ENCODE measurements around the gene ZBTB21.

The ZBTB21 gene

GRCh38 chr21:42032968-42033367 lies 22.8 kb upstream of the ZBTB21 start:
- Mint-ChIP-seq H3K4me3 (no peak overlapping the region), H3K27ac (no peak overlapping the region), H3K27me3 (ENCODE audit: low read depth) (peaks cover 8% of the 10 kb centered on the region), H3K9me3 (no peaks in the 10 kb centered on the region), H3K36me3 (ENCODE audit: low read depth) (no peaks in the 10 kb centered on the region), H3K4me1 (ENCODE audit: low read depth) (no peaks in the 10 kb centered on the region)
- DNase-seq (ENCODE audit: low spot score): no peak

GRCh38 chr21:42032266-42032665 lies 22.1 kb upstream of the ZBTB21 start:
- Mint-ChIP-seq H3K36me3 (ENCODE audit: low read depth) (no peaks in the 10 kb centered on the region), H3K27me3 (ENCODE audit: low read depth) (peaks cover 8% of the 10 kb centered on the region), H3K4me1 (ENCODE audit: low read depth) (no peaks in the 10 kb centered on the region), H3K9me3 (no peaks in the 10 kb centered on the region), H3K4me3 (no peak overlapping the region), H3K27ac (no peak overlapping the region)
- no peak for DNase-seq (ENCODE audit: low spot score)

GRCh38 chr21:42031816-42032215 lies 21.7 kb upstream of the ZBTB21 start:
- H3K4me3 Mint-ChIP-seq: no peak overlapping the region
- no peaks in the 10 kb centered on the region for H3K9me3 Mint-ChIP-seq
- H3K27ac Mint-ChIP-seq: no peak overlapping the region
- no peaks in the 10 kb centered on the region for H3K4me1 Mint-ChIP-seq (ENCODE audit: low read depth)
- no peaks in the 10 kb centered on the region for H3K36me3 Mint-ChIP-seq (ENCODE audit: low read depth)
- peaks cover 8% of the 10 kb centered on the region for H3K27me3 Mint-ChIP-seq (ENCODE audit: low read depth)
- no peak for DNase-seq (ENCODE audit: low spot score)

GRCh38 chr21:42031241-42031640 lies 21.1 kb upstream of the ZBTB21 start:
- Mint-ChIP-seq H3K27me3 (ENCODE audit: low read depth) (peaks cover 8% of the 10 kb centered on the region), H3K4me1 (ENCODE audit: low read depth) (no peaks in the 10 kb centered on the region), H3K27ac (no peak overlapping the region), H3K36me3 (ENCODE audit: low read depth) (no peaks in the 10 kb centered on the region), H3K4me3 (no peak overlapping the region), H3K9me3 (no peaks in the 10 kb centered on the region)
- DNase-seq (ENCODE audit: low spot score): no peak

GRCh38 chr21:42030311-42030710 lies 20.2 kb upstream of the ZBTB21 start:
- Mint-ChIP-seq H3K27ac (no peak overlapping the region), H3K9me3 (no peaks in the 10 kb centered on the region), H3K4me3 (no peak overlapping the region), H3K4me1 (ENCODE audit: low read depth) (no peaks in the 10 kb centered on the region), H3K27me3 (ENCODE audit: low read depth) (peaks cover 8% of the 10 kb centered on the region), H3K36me3 (ENCODE audit: low read depth) (no peaks in the 10 kb centered on the region)
- no peak for DNase-seq (ENCODE audit: low spot score)

GRCh38 chr21:42028766-42029425 lies 18.7 kb upstream of the ZBTB21 start:
- no peak overlapping the region for H3K27ac Mint-ChIP-seq
- DNase-seq (ENCODE audit: low spot score): no peak
- H3K36me3 Mint-ChIP-seq (ENCODE audit: low read depth): no peaks in the 10 kb centered on the region
- H3K9me3 Mint-ChIP-seq: no peaks in the 10 kb centered on the region
- peaks cover 8% of the 10 kb centered on the region for H3K27me3 Mint-ChIP-seq (ENCODE audit: low read depth)
- no peaks in the 10 kb centered on the region for H3K4me1 Mint-ChIP-seq (ENCODE audit: low read depth)
- H3K4me3 Mint-ChIP-seq: no peak overlapping the region

- no peak for DNase-seq (ENCODE audit: low spot score)
- H3K4me3 Mint-ChIP-seq: no peak overlapping the region
- H3K9me3 Mint-ChIP-seq: no peaks in the 10 kb centered on the region
- H3K36me3 Mint-ChIP-seq (ENCODE audit: low read depth): no peaks in the 10 kb centered on the region
- H3K4me1 Mint-ChIP-seq (ENCODE audit: low read depth): no peaks in the 10 kb centered on the region
- peaks cover 8% of the 10 kb centered on the region for H3K27me3 Mint-ChIP-seq (ENCODE audit: low read depth)
- H3K27ac Mint-ChIP-seq: no peak overlapping the region
Measured at GRCh38 chr21:42027822-42028765, 17.9 kb upstream of the ZBTB21 start.

GRCh38 chr21:42027085-42027821 lies 17.1 kb upstream of the ZBTB21 start:
- no peaks in the 10 kb centered on the region for H3K36me3 Mint-ChIP-seq (ENCODE audit: low read depth)
- H3K27me3 Mint-ChIP-seq (ENCODE audit: low read depth): peaks cover 8% of the 10 kb centered on the region
- no peak overlapping the region for H3K27ac Mint-ChIP-seq
- H3K4me3 Mint-ChIP-seq: no peak overlapping the region
- no peaks in the 10 kb centered on the region for H3K4me1 Mint-ChIP-seq (ENCODE audit: low read depth)
- H3K9me3 Mint-ChIP-seq: no peaks in the 10 kb centered on the region
- DNase-seq (ENCODE audit: low spot score): no peak

GRCh38 chr21:42026082-42026435 lies 15.9 kb upstream of the ZBTB21 start:
- Mint-ChIP-seq H3K4me3 (no peak overlapping the region), H3K9me3 (no peaks in the 10 kb centered on the region), H3K36me3 (ENCODE audit: low read depth) (no peaks in the 10 kb centered on the region), H3K4me1 (ENCODE audit: low read depth) (no peaks in the 10 kb centered on the region), H3K27me3 (ENCODE audit: low read depth) (peaks cover 4% of the 10 kb centered on the region), H3K27ac (no peak overlapping the region)
- no peak for DNase-seq (ENCODE audit: low spot score)

GRCh38 chr21:42025376-42026081 lies 15.4 kb upstream of the ZBTB21 start:
- no peaks in the 10 kb centered on the region for H3K27me3 Mint-ChIP-seq (ENCODE audit: low read depth)

GRCh38 chr21:42022906-42023305 lies 12.7 kb upstream of the ZBTB21 start:
- H3K27me3 Mint-ChIP-seq (ENCODE audit: low read depth): peaks cover 3% of the 10 kb centered on the region

More at GRCh38 chr21:42025376-42026081, 15.4 kb upstream of the ZBTB21 start:
- no peak for DNase-seq (ENCODE audit: low spot score)
- no peaks in the 10 kb centered on the region for H3K9me3 Mint-ChIP-seq
- no peaks in the 10 kb centered on the region for H3K4me1 Mint-ChIP-seq (ENCODE audit: low read depth)
- no peaks in the 10 kb centered on the region for H3K36me3 Mint-ChIP-seq (ENCODE audit: low read depth)
- no peak overlapping the region for H3K4me3 Mint-ChIP-seq
- no peak overlapping the region for H3K27ac Mint-ChIP-seq

GRCh38 chr21:42022091-42022430 lies 11.9 kb upstream of the ZBTB21 start:
- Mint-ChIP-seq H3K4me3 (no peak overlapping the region), H3K27ac (no peak overlapping the region), H3K9me3 (no peaks in the 10 kb centered on the region), H3K4me1 (ENCODE audit: low read depth) (no peaks in the 10 kb centered on the region), H3K27me3 (ENCODE audit: low read depth) (peaks cover 3% of the 10 kb centered on the region), H3K36me3 (ENCODE audit: low read depth) (no peaks in the 10 kb centered on the region)
- no peak for DNase-seq (ENCODE audit: low spot score)

More at GRCh38 chr21:42022906-42023305, 12.7 kb upstream of the ZBTB21 start:
- Mint-ChIP-seq H3K4me1 (ENCODE audit: low read depth) (no peaks in the 10 kb centered on the region), H3K4me3 (no peak overlapping the region), H3K36me3 (ENCODE audit: low read depth) (no peaks in the 10 kb centered on the region), H3K9me3 (no peaks in the 10 kb centered on the region), H3K27ac (no peak overlapping the region)
- no peak for DNase-seq (ENCODE audit: low spot score)

GRCh38 chr21:42021371-42022090 lies 11.4 kb upstream of the ZBTB21 start:
- no peak overlapping the region for H3K4me3 Mint-ChIP-seq
- H3K36me3 Mint-ChIP-seq (ENCODE audit: low read depth): no peaks in the 10 kb centered on the region
- no peak overlapping the region for H3K27ac Mint-ChIP-seq
- no peaks in the 10 kb centered on the region for H3K4me1 Mint-ChIP-seq (ENCODE audit: low read depth)
- no peaks in the 10 kb centered on the region for H3K9me3 Mint-ChIP-seq
- DNase-seq (ENCODE audit: low spot score): no peak
- H3K27me3 Mint-ChIP-seq (ENCODE audit: low read depth): peaks cover 3% of the 10 kb centered on the region
